Measurements from ENCODE around the gene MSN. TPM values are rescaled to one million over a fixed set of nuclear protein-coding genes. Genes with fewer than 3 reads are reported as not detected.
A peak's percentile ranks its signal among the peaks of the same experiment; 100 is the strongest.

Gene MSN
- total RNA-seq, 2 experiments from 2014 or later = 268 to 273 TPM

DNA sequence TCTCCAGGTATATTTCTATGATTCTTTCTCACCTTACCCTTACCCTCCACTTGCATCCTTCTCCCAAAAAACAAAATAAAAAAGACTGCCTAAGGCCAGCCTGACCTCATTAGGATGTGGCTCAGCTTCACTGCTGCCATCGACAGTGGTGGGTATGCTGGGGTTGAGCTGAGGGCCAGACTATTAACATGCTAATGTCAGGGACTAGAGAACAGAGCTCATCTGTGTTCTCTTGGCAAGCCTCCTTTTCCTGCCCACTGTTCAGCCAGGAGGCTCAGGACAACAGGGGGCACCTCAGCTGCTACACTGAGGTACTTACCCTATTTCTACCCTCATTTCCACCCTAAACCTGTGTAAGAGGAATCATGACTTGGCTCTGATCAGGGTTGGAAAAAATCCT, 59.3 kb downstream of the MSN start:
- no peak for DNase-seq
- Histone ChIP-seq H3K9me3 (ENCODE audit: control insufficient read depth in 1 of 2, insufficient read depth in 1 of 2, low read length in 2 of 2) (no peaks in the 10 kb centered on the region), H3K27ac (ENCODE audit: low read depth in 1 of 2, low read length in 2 of 2) (peak overlapping the region in 1 of 2 donors; percentile 40), H3K4me3 (ENCODE audit: low read length) (no peak overlapping the region), H3K36me3 (ENCODE audit: insufficient read depth, low read length) (peaks cover 66% of the 10 kb centered on the region), H3K4me1 (ENCODE audit: insufficient read depth, low read length) (peaks cover 55% of the 10 kb centered on the region), H3K27me3 (ENCODE audit: control insufficient read depth in 1 of 2, insufficient read depth in 2 of 2, low read length in 2 of 2) (no peaks in the 10 kb centered on the region)
- no peaks in the 10 kb centered on the region for H3K27me3 Mint-ChIP-seq
- POLR2A ChIA-PET = interaction anchor here (2.0 kb wide), 1 partner anchor 28 kb away, joined by 5 read pairs; no protein-coding TSS in a partner anchor
- no peaks in the 10 kb centered on the region for H3K9me3 Mint-ChIP-seq
- TF ChIP-seq, protein P1, sequence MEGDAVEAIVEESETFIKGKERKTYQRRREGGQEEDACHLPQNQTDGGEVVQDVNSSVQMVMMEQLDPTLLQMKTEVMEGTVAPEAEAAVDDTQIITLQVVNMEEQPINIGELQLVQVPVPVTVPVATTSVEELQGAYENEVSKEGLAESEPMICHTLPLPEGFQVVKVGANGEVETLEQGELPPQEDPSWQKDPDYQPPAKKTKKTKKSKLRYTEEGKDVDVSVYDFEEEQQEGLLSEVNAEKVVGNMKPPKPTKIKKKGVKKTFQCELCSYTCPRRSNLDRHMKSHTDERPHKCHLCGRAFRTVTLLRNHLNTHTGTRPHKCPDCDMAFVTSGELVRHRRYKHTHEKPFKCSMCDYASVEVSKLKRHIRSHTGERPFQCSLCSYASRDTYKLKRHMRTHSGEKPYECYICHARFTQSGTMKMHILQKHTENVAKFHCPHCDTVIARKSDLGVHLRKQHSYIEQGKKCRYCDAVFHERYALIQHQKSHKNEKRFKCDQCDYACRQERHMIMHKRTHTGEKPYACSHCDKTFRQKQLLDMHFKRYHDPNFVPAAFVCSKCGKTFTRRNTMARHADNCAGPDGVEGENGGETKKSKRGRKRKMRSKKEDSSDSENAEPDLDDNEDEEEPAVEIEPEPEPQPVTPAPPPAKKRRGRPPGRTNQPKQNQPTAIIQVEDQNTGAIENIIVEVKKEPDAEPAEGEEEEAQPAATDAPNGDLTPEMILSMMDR (IDR thresholded peaks at IDR 0.05) = no peak
- CTCF ChIA-PET = no interaction called here
- peaks cover 82% of the 10 kb centered on the region for H3K4me1 Mint-ChIP-seq (ENCODE audit: low read depth)
- peaks cover 91% of the 10 kb centered on the region for H3K36me3 Mint-ChIP-seq (ENCODE audit: low read depth)
- ATAC-seq (ENCODE audit: poor library complexity) = no peak
- H3K4me3 Mint-ChIP-seq = no peak overlapping the region
- intact Hi-C loops (cut with DNase I, micrococcal nuclease) = loop anchor here in 1 of 2 experiments (10.0 kb wide), 1 partner anchor 138 kb away; no protein-coding TSS in a partner anchor
- H3K27ac Mint-ChIP-seq = peak overlapping the region; percentile 96

DNA sequence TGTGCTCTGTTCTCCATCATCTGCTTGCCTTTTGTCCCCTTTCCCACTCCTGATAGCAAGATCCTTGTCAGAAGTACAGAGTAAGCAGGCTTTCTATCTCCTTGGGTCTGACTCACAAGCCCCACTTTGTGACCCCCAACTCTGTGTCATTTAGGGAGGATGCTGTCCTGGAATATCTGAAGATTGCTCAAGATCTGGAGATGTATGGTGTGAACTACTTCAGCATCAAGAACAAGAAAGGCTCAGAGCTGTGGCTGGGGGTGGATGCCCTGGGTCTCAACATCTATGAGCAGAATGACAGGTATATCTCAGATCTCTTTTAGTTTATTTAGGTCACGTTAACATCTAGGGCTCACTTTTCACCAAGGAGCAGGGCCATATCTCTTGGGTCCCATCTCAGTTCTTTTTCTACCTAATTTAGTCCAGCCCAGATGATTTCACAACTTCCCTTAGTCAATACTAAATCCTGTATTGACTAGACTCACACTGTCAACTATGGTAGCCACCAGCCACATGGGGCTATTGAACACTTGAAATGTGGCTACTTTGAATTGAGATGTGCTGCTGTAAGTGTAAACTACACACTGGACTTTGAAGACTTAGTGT, 64.3 kb downstream of the MSN start:
- no peak overlapping the region for H3K4me3 Mint-ChIP-seq
- ChIA-PET CTCF (no interaction called here), POLR2A (no interaction called here)
- Histone ChIP-seq H3K9me3 (ENCODE audit: control insufficient read depth in 1 of 2, insufficient read depth in 1 of 2, low read length in 2 of 2) (no peaks in the 10 kb centered on the region), H3K4me3 (ENCODE audit: low read length) (no peak overlapping the region), H3K4me1 (ENCODE audit: insufficient read depth, low read length) (peaks cover 16% of the 10 kb centered on the region), H3K27me3 (ENCODE audit: control insufficient read depth in 1 of 2, insufficient read depth in 2 of 2, low read length in 2 of 2) (no peaks in the 10 kb centered on the region), H3K27ac (ENCODE audit: low read depth in 1 of 2, low read length in 2 of 2) (no peak overlapping the region), H3K36me3 (ENCODE audit: insufficient read depth, low read length) (peaks cover 94% of the 10 kb centered on the region)
- no peaks in the 10 kb centered on the region for H3K27me3 Mint-ChIP-seq
- no peak for DNase-seq
- intact Hi-C loops (cut with DNase I, micrococcal nuclease) = no loop called here
- H3K36me3 Mint-ChIP-seq (ENCODE audit: low read depth) = peaks cover 98% of the 10 kb centered on the region
- H3K27ac Mint-ChIP-seq = peak overlapping the region; percentile 71
- ATAC-seq (ENCODE audit: poor library complexity) = no peak
- H3K9me3 Mint-ChIP-seq = no peaks in the 10 kb centered on the region
- TF ChIP-seq, protein P1 (IDR thresholded peaks at IDR 0.05) = no peak
- H3K4me1 Mint-ChIP-seq (ENCODE audit: low read depth) = peaks cover 44% of the 10 kb centered on the region

DNA sequence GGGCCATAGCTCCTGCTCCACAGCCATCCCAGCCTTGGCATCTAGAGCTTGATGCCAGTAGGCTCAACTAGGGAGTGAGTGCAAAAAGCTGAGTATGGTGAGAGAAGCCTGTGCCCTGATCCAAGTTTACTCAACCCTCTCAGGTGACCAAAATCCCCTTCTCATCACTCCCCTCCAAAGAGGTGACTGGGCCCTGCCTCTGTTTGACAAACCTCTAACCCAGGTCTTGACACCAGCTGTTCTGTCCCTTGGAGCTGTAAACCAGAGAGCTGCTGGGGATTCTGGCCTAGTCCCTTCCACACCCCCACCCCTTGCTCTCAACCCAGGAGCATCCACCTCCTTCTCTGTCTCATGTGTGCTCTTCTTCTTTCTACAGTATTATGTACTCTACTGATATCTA, 73.5 kb downstream of the MSN start:
- no peak for ATAC-seq (ENCODE audit: poor library complexity)
- Mint-ChIP-seq H3K36me3 (ENCODE audit: low read depth) (peaks cover 69% of the 10 kb centered on the region), H3K27ac (peak overlapping the region; percentile 61), H3K27me3 (no peaks in the 10 kb centered on the region), H3K4me3 (no peak overlapping the region), H3K4me1 (ENCODE audit: low read depth) (peaks cover 36% of the 10 kb centered on the region), H3K9me3 (no peaks in the 10 kb centered on the region)
- DNase-seq = no peak
- H3K27me3 ChIP-seq (ENCODE audit: control insufficient read depth in 1 of 2, insufficient read depth in 2 of 2, low read length in 2 of 2) = no peaks in the 10 kb centered on the region
- peaks cover 5% of the 10 kb centered on the region for H3K4me1 ChIP-seq (ENCODE audit: insufficient read depth, low read length)
- H3K9me3 ChIP-seq (ENCODE audit: control insufficient read depth in 1 of 2, insufficient read depth in 1 of 2, low read length in 2 of 2) = no peaks in the 10 kb centered on the region
- H3K4me3 ChIP-seq (ENCODE audit: low read length) = no peak overlapping the region
- CTCF ChIA-PET = no interaction called here
- H3K27ac ChIP-seq (ENCODE audit: low read depth in 1 of 2, low read length in 2 of 2) = no peak overlapping the region
- peaks cover 69% of the 10 kb centered on the region for H3K36me3 ChIP-seq (ENCODE audit: insufficient read depth, low read length)
- TF ChIP-seq, protein P1 (IDR thresholded peaks at IDR 0.05) = no peak
- POLR2A ChIA-PET = interaction anchor here (1.2 kb wide), 1 partner anchor 42 kb away, joined by 3 read pairs; no protein-coding TSS in a partner anchor
- intact Hi-C loops (cut with DNase I, micrococcal nuclease) = no loop called here

Measured in CD4-positive, alpha-beta T cell (primary cell).